Neuron (in vitro differentiated cells): ENCODE results near the gene ADIRF.
A peak's percentile ranks its signal among the peaks of the same experiment; 100 is the strongest.
"Not testable (repeated sequence)": the region's sequence is repeated elsewhere in the genome, so short reads cannot be mapped to it uniquely, and the experiment has no call there.

Source experiments
- H2AFZ ChIP-seq: one replicate; pipeline ENCODE4 v1.6.1; 2013; ENCODE audit warnings: low read depth, mild to moderate bottlenecking, inconsistent platforms, low read length, moderate library complexity
- H3K27me3 ChIP-seq: one replicate; pipeline ENCODE4 v1.6.1; 2013; ENCODE audit warnings: low read length; ENCODE audit not compliant: insufficient read depth
- H3K36me3 ChIP-seq: one replicate; pipeline ENCODE4 v1.6.1; 2013; ENCODE audit warnings: low read length; ENCODE audit not compliant: insufficient read depth
- H3K4me1 ChIP-seq: one replicate; pipeline ENCODE4 v1.6.1; 2013; ENCODE audit warnings: low read length; ENCODE audit not compliant: insufficient read depth
- H3K4me3 ChIP-seq: 2 replicates; pipeline ENCODE4 v1.5.1; 2013; ENCODE audit warnings: mild to moderate bottlenecking, low read length, moderate library complexity
- H3K9me3 ChIP-seq: one replicate; pipeline ENCODE4 v1.6.1; 2013; ENCODE audit warnings: low read length

The ADIRF gene

DNA sequence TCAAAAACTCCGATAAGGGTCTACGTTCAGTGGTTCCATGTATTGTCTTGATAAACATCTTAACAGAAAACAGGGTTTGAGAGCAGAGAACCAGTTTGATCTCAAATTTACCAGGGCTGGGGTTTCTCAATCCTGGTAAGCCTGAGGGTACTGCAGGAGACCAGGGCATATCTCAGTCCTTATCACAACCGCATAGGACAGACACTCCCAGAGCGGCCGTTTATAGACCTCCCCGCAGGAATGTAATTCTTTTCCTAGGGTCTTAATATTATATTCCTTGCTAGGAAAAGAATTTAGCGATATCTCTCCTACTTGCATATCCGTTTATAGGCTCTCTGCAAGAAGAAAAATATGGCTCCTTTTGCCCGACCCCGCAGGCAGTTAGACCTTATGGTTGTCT lies 15.6 kb upstream of the ADIRF start:
- not testable (repeated sequence) for H2AFZ ChIP-seq, H3K4me3 ChIP-seq, H3K9me3 ChIP-seq, H3K36me3 ChIP-seq, H3K27me3 ChIP-seq
- peaks cover 25% of the 10 kb centered on the region for H3K4me1 ChIP-seq

DNA sequence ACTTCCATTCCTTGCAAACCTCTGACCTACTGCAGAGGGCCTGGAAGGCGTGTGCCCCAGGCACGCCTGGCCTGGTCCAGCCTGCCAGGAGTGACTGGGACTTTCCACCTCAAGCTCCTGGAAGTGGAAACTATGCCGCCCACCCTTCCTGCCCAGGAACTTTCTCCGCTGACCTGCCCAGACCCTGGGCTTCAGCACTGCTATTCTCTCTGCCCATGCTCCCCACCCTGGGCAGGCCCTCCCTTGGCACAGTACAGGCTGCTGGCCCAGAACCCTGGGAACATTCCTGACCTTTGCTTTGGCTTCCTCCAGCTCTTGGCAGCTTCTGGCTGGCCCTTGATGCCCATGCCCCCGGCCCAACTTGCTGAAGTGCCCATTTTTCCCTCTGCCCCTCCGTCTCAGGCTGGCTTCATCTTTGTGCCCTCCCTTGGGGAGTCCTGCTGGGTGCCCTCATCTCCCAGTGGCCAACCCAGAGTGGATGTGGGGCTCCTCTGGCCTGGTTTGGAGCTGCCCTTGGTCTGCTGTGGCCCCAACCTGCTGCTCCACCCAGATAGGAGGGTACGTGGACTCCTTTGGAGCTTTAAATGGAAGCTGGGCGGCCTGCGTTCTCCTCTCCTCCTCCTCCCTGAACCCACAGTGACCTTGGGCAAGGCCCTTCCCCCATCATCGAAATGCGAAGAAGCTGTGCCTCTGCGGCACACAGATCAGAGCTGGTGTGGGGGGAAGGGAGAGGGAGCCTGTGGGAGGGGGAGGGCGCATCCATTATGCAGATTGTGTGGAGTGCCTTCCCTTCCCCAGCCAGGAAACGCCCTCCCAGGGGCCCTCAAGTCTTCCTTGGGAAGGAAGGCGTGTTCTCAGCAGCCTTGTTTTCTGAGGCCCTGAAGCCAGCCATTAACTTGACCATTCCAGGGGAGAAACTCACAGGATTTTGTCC lies 14.3 kb upstream of the ADIRF start:
- Histone ChIP-seq H3K27me3 (no peaks in the 10 kb centered on the region), H3K4me3 (no peak overlapping the region), H3K4me1 (peaks cover 27% of the 10 kb centered on the region), H3K36me3 (no peaks in the 10 kb centered on the region), H2AFZ (peak overlapping the region; percentile 54), H3K9me3 (peaks cover 3% of the 10 kb centered on the region)

DNA sequence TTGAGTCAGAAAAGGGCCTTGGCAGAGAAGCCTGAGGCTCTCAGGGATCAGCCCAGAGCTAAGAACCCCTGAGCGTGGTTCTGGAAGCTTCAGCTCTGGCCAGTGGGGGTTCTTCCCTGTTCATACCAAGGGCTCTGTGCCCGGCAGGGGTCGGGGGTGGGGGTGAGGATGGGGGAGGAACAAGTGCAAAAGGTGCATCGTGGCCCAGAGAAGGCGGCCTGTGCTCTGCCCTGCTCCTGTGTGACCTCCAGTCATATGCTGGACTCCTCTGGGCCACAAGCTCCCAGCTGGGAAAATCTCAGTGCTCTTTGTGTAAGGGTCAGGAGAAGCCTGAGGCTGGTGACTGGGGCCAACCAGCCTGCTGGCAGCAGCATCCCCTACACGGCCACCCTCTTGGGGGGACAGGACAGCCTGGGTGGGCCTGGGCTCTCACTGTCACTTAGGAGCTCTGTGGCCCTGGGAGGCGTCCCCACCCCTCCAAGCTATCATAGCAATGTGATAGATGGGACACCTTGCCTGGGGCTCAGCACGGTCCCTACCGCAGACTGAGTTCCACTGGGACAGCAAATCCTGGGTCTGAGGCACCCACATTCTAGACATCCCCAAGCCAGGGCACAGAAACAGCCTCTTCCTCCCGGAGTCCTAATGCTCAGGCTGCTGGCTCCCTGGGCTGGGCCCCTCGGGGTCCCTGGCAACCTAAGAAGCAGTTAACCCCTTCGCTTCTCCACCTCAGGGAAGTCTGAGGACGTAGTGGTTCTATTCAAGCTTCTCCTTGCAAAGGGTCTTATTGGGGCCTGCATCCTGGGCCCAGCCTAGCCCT lies 13.4 kb upstream of the ADIRF start:
- Histone ChIP-seq H3K36me3 (no peaks in the 10 kb centered on the region), H3K4me1 (peaks cover 32% of the 10 kb centered on the region), H3K27me3 (no peaks in the 10 kb centered on the region), H2AFZ (no peak overlapping the region), H3K9me3 (peaks cover 3% of the 10 kb centered on the region), H3K4me3 (no peak overlapping the region)

DNA sequence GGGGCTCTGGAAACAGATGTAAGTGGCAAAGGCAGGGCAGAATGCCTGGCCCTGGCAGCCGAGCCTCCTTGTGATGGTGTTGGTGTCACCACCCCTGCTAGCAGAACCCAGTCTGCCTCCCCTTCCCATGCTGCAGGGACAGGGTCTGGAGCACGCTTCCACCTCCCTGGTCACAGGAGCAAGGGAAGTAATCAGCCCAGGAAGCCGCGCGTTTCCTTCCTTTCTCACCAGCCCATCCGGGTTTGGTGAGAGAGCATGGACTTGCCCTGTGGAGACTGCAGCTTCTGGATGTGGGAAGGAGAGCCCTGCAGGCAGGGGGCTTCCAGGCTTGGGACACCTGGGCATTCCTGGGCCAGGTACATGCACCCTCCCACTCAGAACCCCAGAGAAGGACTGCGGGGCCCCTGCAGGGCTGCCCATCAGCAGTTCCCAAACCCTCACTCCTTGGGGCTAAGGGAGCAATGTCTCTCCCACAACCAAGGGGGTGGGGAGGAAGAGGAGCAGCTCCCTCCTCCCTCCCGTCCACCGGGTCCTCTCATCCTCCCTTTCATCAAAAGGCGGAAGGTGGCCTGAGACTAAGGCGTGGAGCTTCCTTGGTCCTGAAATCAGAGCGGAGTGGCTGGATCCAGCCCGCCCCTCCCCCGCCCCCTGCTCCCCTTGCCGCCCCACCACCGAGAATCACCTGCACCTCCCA lies 12.6 kb upstream of the ADIRF start:
- H2AFZ ChIP-seq = no peak overlapping the region
- peaks cover 32% of the 10 kb centered on the region for H3K4me1 ChIP-seq
- no peak overlapping the region for H3K4me3 ChIP-seq
- H3K9me3 ChIP-seq = peaks cover 3% of the 10 kb centered on the region
- no peaks in the 10 kb centered on the region for H3K27me3 ChIP-seq
- no peaks in the 10 kb centered on the region for H3K36me3 ChIP-seq

DNA sequence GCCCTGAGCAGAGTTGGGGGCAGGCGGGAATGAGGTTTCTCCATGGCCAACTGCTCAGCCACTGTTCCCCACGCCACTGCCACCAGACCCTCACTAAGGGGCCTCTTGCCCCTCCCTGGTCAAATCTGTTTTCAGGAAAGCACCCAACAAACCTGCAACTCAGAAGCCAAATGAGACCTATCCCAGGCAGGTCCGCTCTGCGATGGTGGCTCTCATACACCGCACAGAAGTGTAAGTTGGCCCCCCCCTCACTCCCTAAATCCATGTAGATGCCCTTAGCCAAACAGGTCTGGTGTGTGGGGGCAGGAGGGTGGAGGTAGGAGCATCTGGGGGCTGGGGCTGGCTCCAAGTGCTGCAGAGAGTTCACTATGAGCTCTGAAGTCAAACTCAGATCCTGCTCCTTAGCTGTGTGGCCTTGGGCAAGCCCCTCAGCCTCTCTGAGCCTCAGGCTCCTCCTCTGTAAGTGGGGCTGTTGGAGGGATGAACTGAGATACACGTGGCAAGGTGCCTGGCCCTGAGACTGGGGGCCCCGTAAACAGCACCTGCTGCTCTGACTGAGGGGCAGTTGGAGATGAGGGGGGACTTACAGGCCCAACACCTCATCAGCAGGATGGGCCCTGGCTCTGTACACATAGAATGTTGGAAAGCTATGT lies 12.0 kb upstream of the ADIRF start:
- H3K4me3 ChIP-seq = no peak overlapping the region
- no peak overlapping the region for H2AFZ ChIP-seq
- peaks cover 3% of the 10 kb centered on the region for H3K9me3 ChIP-seq
- H3K27me3 ChIP-seq = no peaks in the 10 kb centered on the region
- peaks cover 32% of the 10 kb centered on the region for H3K4me1 ChIP-seq
- H3K36me3 ChIP-seq = no peaks in the 10 kb centered on the region

DNA sequence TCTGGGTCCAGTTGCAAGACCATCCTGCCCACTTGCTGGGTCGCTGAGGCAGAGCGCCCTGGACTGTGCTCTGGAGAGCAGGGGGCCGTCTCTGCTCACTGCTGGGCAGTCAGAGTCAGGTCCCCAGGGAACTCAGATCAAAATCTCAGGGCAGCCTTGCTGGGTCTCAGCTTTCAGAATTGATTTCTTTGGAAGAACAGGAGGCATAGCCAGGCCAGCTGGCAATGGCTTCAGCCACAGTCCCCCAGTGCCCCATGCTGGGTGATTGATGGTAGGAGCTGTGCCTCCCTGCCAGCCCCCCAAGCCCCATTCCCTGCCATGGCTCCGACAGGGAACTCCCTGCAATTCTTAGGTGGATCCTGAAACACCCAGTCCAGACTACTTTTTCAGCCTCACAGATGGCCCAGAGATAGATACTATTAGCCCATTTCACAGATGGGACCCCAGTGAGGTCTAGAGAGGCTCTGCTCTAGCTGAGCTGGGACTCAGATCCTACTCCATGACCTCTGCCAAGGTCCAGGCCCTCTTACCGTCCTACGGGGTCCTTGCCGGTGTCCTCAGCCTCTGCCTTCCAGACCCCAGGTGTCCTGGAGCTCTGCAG lies 11.3 kb upstream of the ADIRF start:
- no peak overlapping the region for H3K4me3 ChIP-seq
- H3K9me3 ChIP-seq = peaks cover 3% of the 10 kb centered on the region
- H3K27me3 ChIP-seq = no peaks in the 10 kb centered on the region
- H3K4me1 ChIP-seq = peaks cover 32% of the 10 kb centered on the region
- H2AFZ ChIP-seq = no peak overlapping the region
- H3K36me3 ChIP-seq = no peaks in the 10 kb centered on the region

DNA sequence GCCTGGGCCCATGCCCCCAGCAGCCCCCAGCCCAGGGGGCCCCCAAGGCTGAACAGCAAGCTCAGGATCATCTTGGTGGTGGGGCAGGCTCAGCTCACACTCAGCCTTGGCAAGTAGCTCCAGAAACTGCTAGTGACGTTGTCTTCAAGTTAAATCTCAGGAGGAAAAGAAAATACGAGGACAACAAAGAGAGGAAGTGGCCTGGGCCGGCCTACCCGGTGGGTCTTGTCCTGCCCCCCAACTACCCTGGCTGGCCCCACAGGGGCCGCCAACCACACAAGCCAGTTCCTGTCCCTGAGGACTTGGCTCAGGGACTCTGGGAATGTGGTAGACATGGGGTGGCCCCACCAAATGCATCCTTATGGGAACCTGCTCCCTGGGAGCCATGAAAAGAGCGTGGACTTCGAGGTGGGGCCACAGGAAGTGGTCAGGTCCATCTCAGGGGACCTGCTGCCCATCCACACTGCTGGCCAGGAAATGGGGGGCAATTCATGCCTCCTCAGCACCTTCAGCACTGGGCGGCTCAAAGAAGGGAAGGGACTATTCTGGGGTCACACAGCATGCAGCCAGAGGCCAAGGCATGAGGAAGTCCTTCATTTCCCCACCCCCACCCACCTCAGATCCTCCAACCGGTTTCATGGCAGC lies 10.7 kb upstream of the ADIRF start, which contains the start of gene MMRN2:
Gene MMRN2 (minus strand): TSS at position 145 of the 645 bp plus-strand sequence. CDS start 74 bp downstream, at position 71.
- no peaks in the 10 kb centered on the region for H3K36me3 ChIP-seq
- peaks cover 32% of the 10 kb centered on the region for H3K4me1 ChIP-seq
- no peak within 1 kb of the TSS for H3K4me3 ChIP-seq
- no peaks in the 10 kb centered on the region for H3K27me3 ChIP-seq
- H2AFZ ChIP-seq = no peak within 1 kb of the TSS
- no peaks in the 10 kb centered on the region for H3K9me3 ChIP-seq

DNA sequence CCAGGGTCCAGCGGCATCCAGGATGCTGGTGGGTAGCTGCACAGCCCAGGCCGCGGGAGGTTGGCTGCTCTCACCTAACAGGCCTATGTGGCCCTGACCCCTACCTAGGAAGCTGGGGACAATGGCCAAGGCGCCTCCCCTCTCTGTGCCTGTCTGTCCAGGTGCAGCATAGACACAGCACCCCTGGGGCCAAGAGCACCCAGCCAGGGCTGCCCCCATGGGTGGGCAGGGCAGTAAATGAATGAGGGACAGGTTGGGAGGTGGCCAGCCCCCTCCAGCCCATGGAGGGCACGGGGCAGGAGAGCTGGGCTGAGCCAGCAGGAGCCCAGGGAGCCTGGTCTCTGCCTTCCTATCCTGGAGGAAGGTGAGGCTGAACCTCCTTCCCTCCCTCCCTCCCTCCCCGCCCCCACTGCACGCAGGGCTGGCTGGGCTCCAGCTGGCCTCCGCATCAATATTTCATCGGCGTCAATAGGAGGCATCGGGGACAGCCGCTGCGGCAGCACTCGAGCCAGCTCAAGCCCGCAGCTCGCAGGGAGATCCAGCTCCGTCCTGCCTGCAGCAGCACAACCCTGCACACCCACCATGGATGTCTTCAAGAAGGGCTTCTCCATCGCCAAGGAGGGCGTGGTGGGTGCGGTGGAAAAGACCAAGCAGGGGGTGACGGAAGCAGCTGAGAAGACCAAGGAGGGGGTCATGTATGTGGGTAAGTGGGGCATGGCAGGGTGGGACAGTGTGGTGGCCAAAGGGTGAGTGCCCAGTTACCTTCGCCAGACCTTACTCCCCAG lies 10.0 kb upstream of the ADIRF start, which contains the start of gene SNCG:
Gene SNCG (plus strand): TSS at position 484 of the 785 bp plus-strand sequence. CDS start 99 bp downstream, at position 583.
- no peaks in the 10 kb centered on the region for H3K27me3 ChIP-seq
- no peak within 1 kb of the TSS for H2AFZ ChIP-seq
- H3K36me3 ChIP-seq = no peaks in the 10 kb centered on the region
- peaks cover 32% of the 10 kb centered on the region for H3K4me1 ChIP-seq
- no peaks in the 10 kb centered on the region for H3K9me3 ChIP-seq
- no peak within 1 kb of the TSS for H3K4me3 ChIP-seq

DNA sequence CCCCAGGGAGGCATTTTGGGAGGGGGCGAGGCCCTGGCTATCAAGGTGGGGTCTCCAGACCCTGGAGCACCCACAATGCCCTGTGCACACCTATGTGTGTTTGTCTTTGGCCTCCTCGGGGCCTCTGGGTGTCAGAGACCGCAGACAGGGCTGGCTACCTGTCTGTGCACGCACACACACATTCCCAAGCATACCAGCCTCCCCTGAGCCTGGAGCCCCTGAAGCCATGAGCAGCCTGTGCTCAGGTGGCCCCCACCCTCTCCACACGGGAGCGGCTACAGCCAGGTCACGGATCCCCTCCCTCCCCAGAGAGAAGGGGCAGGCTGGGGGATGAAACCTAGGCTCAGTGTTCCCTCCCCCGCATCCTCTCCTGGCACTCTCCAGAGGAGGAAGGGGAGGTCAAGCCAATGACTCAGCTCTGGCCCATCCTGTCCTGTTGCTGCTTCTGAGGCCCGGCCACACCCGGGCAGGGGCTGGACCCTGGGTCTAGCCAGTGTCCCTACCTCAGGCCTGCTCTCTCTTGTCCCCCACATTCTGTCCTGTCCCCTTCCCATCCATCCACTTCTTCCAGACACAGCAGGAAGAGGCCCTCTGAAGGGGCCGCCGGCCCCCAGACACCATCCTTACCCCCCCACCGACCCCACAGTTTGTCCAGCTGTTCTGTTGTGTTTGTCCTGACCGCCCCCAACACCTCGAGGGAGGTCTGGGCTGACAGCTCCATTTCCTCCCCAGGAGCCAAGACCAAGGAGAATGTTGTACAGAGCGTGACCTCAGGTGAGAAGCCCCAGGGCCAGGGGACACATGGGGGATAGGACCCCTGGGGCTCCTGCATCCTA lies 9.2 kb upstream of the ADIRF start:
- Histone ChIP-seq H2AFZ (no peak overlapping the region), H3K36me3 (no peaks in the 10 kb centered on the region), H3K9me3 (no peaks in the 10 kb centered on the region), H3K4me1 (peaks cover 24% of the 10 kb centered on the region), H3K27me3 (no peaks in the 10 kb centered on the region), H3K4me3 (no peak overlapping the region)

DNA sequence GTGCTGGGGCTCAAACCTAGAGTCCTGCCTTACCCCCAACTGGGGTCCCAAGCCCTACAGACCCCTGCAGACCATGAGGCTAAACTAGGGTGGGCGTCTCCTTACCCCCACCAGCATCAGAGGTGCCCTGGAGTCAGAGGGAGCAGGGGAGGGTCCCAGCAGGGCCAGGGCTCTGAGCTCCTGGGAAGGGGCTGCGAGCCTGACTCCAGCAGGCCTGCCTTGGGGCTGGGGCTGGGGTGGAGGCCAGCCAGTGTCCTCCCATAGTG lies 8.6 kb upstream of the ADIRF start:
- H2AFZ ChIP-seq = no peak overlapping the region
- H3K9me3 ChIP-seq = no peaks in the 10 kb centered on the region
- H3K4me3 ChIP-seq = no peak overlapping the region
- peaks cover 19% of the 10 kb centered on the region for H3K4me1 ChIP-seq
- H3K27me3 ChIP-seq = no peaks in the 10 kb centered on the region
- H3K36me3 ChIP-seq = no peaks in the 10 kb centered on the region
